Heart left ventricle (tissue), 16 donors: ENCODE measurements around the gene LYZL6. TPM values are rescaled to one million over a fixed set of nuclear protein-coding genes. Genes with fewer than 3 reads are reported as not detected.

Experiments
- ATAC-seq, 4 donors: fragments of 200-7000 bp; cut with Tn5 transposase; one replicate each; pipeline ENCODE4 v1.9.1; 2020 to 2022; ENCODE audit warnings: moderate library complexity in 4 of 4, mild to moderate bottlenecking in 3 of 4, moderate number of reproducible peaks in 1 of 4
- DNase-seq, 5 donors: peaks; one replicate each; pipeline ENCODE4 v3.0.0-alpha.2; 2020
- H3K27ac ChIP-seq, 12 donors: fragments of 200-600 bp; sonication (generic) in 4 of 12; one replicate each; pipeline versions ENCODE4 v1.5.0 to v1.8.0; 2016 to 2022; ENCODE audit warnings: mild to moderate bottlenecking in 2 of 12
- H3K27me3 ChIP-seq, 9 donors: fragments of 200-600 bp; sonication (generic) in 2 of 9; one replicate each; pipeline versions ENCODE4 v1.5.1 to v1.8.0; 2016 to 2022; ENCODE audit warnings: mild to moderate bottlenecking in 3 of 9
- H3K36me3 ChIP-seq, 9 donors: fragments of 200-600 bp; sonication (generic) in 2 of 9; one replicate each; pipeline versions ENCODE4 v1.5.0 to v1.8.0; 2018 to 2022; ENCODE audit warnings: mild to moderate bottlenecking in 2 of 9
- H3K4me1 ChIP-seq, 12 donors: fragments of 200-600 bp; sonication (generic) in 4 of 12; one replicate each; pipeline versions ENCODE4 v1.5.0 to v1.8.0; 2016 to 2022; ENCODE audit warnings: mild to moderate bottlenecking in 3 of 12
- H3K4me3 ChIP-seq, 12 donors: fragments of 200-600 bp; sonication (generic) in 4 of 12; one replicate each; pipeline versions ENCODE4 v1.5.0 to v1.8.0; 2017 to 2022; ENCODE audit warnings: mild to moderate bottlenecking in 9 of 12, moderate library complexity in 4 of 12
- H3K9me3 ChIP-seq, 12 donors: fragments of 200-600 bp; sonication (generic) in 4 of 12; one replicate each; pipeline versions ENCODE4 v1.5.0 to v1.8.0; 2016 to 2022; ENCODE audit warnings: mild to moderate bottlenecking in 1 of 12
- CTCF ChIP-seq, 12 donors: fragments of 200-600 bp; sonication (generic) in 4 of 12; IDR thresholded peaks; one replicate each; pipeline versions ENCODE4 v1.5.0 to v1.8.0; 2018 to 2022; ENCODE audit warnings: antibody characterized with exemption in 12 of 12, mild to moderate bottlenecking in 5 of 12
- POLR2A ChIP-seq, 2 donors: fragments of 450-650 bp; IDR thresholded peaks; one replicate each; pipeline ENCODE4 v1.6.1; 2017; ENCODE audit warnings: antibody characterized with exemption in 2 of 2, mild to moderate bottlenecking in 2 of 2, moderate library complexity in 2 of 2
- WGBS, 4 donors: extraction: QIAGEN DNeasy Blood & Tissue Kit in 2 of 4; methylation state at CpG; one replicate each; pipeline versions ENCODE4 v1.1.5 to v1.1.7; 2013 to 2018; 5-methylcytosine and 5-hydroxymethylcytosine counted together
- intact Hi-C, 10 donors: fragments of 100-400 bp; cut with DNase I; formaldehyde crosslinking; loops; one replicate each; pipeline versions ENCODE4 v1.11.1 to v1.14.2; 2022
- polyA plus RNA-seq, 2 donors: library from polyadenylated mRNA; stranded (reverse); fragments of 200-250 nt; gene quantifications; one replicate each; pipeline ENCODE4 v1.2.3, GENCODE V29; 2013
- total RNA-seq, 9 donors: library from RNA; depleted of rRNA in 2 of 9; stranded (reverse); fragments of >200 nt in 2 of 9; fragmentation: NEBNext Ultra II Directional in 3 of 9; extraction: Animal tissue kit (Norgen Biotek cat#: 25700) in 3 of 9; gene quantifications; one replicate each; pipeline versions ENCODE4 v1.1.0 to v1.2.4, GENCODE V29; 2016 to 2023
- donor health status: ischemic (EF 13 %, LVEDD 7.1; RV severe dilation, severe dysfunction).
- donor health status: healthy with polysubstance abuse.
- donor health status: DM: no; HTN: yes; CAD: no.
- donor health status: DM: no; HTN: no; CAD: no.
- donor health status: ischemic (EF 25% LVEDD 6.9; RV normal size, moderate dysfunction).
- donor health status: ischemic (EF 25% LVEDD 5.7; RV mildly dilated, moderate dysfunction).
- donor health status: healthy.
- donor health status: DM: yes; HTN: yes; CAD: no.
- donor health status: ischemic (EF 35%, LVEDD 5.7; RV mildly dilated, moderate dysfunction).
- donor health status: nonischemic (EF 11% LVEDD 7.7; RV severe dilation, severe dysfunction).
- donor health status: DM: yes; HTN: yes; CAD: no.
- donor health status: PGD.
- donor health status: ischemic (EF 29% LVEDD 5.4; RV normal size, mild dysfunction).
- donor health status: nonischemic (EF 23%, LVEDD 6.1; RV moderate dilation, normal function).

Gene LYZL6
- total and polyA plus RNA-seq, 11 donors: not detected

GRCh38 chr17:35909408-35909807 is 34.1 kb downstream of the LYZL6 start:
- Histone ChIP-seq H3K27me3 (no peaks in the 10 kb centered on the region), H3K4me1 (no peaks in the 10 kb centered on the region), H3K27ac (no peak overlapping the region), H3K36me3 (no peaks in the 10 kb centered on the region), H3K4me3 (no peak overlapping the region), H3K9me3 (no peaks in the 10 kb centered on the region)
- no peak for DNase-seq
- no peak for ATAC-seq
- WGBS, 4 donors: 56 to 74% (median 73%) methylated on average over 3 of the region's 3 CpGs
- intact Hi-C loops: no loop called here
- TF ChIP-seq POLR2A (IDR thresholded peaks at IDR 0.05) (no peak), CTCF (IDR thresholded peaks at IDR 0.05) (no peak)

- Histone ChIP-seq H3K27ac (no peak overlapping the region), H3K4me1 (no peaks in the 10 kb centered on the region), H3K27me3 (no peaks in the 10 kb centered on the region), H3K4me3 (no peak overlapping the region), H3K9me3 (no peaks in the 10 kb centered on the region), H3K36me3 (no peaks in the 10 kb centered on the region)
- TF ChIP-seq POLR2A (IDR thresholded peaks at IDR 0.05) (no peak), CTCF (IDR thresholded peaks at IDR 0.05) (no peak)
- DNase-seq: no peak
- intact Hi-C loops: no loop called here
- 52 to 63% (median 60%) methylated on average over 5 of the region's 5 CpGs for WGBS, 4 donors
- no peak for ATAC-seq
Measured at GRCh38 chr17:35907691-35908090, 35.8 kb downstream of the LYZL6 start.

GRCh38 chr17:35906926-35907637 is 36.4 kb downstream of the LYZL6 start:
- no peak overlapping the region for H3K4me3 ChIP-seq
- H3K27ac ChIP-seq: no peak overlapping the region
- intact Hi-C loops: no loop called here
- ATAC-seq (no peak), DNase-seq (no peak)
- no peaks in the 10 kb centered on the region for H3K27me3 ChIP-seq
- no peaks in the 10 kb centered on the region for H3K36me3 ChIP-seq
- no peak for TF ChIP-seq POLR2A (IDR thresholded peaks at IDR 0.05)
- no peak for TF ChIP-seq CTCF (IDR thresholded peaks at IDR 0.05)
- no peaks in the 10 kb centered on the region for H3K9me3 ChIP-seq
- H3K4me1 ChIP-seq: no peaks in the 10 kb centered on the region
- WGBS, 4 donors: 70 to 74% (median 71%) methylated on average over 3 of the region's 3 CpGs

- H3K4me3 ChIP-seq: no peak overlapping the region
- intact Hi-C loops: no loop called here
- no peaks in the 10 kb centered on the region for H3K27me3 ChIP-seq
- DNase-seq: no peak
- no peak overlapping the region for H3K27ac ChIP-seq
- no peaks in the 10 kb centered on the region for H3K36me3 ChIP-seq
- ATAC-seq: no peak
- 91 to 97% (median 96%) methylated on average over 4 to 5 of the region's 5 CpGs for WGBS, 4 donors
- H3K9me3 ChIP-seq: no peaks in the 10 kb centered on the region
- no peak for TF ChIP-seq CTCF (IDR thresholded peaks at IDR 0.05)
- no peak for TF ChIP-seq POLR2A (IDR thresholded peaks at IDR 0.05)
- no peaks in the 10 kb centered on the region for H3K4me1 ChIP-seq
Measured at GRCh38 chr17:35906191-35906925, 37.2 kb downstream of the LYZL6 start.
